ENCODE results near the gene SLC16A10. TPM values are rescaled to one million over a fixed set of nuclear protein-coding genes. Genes with fewer than 3 reads are reported as not detected.

SLC16A10 gene
- total RNA-seq, 4 donors from 2014 or later = 0.15 to 3.4 (median 1.6) TPM

DNA sequence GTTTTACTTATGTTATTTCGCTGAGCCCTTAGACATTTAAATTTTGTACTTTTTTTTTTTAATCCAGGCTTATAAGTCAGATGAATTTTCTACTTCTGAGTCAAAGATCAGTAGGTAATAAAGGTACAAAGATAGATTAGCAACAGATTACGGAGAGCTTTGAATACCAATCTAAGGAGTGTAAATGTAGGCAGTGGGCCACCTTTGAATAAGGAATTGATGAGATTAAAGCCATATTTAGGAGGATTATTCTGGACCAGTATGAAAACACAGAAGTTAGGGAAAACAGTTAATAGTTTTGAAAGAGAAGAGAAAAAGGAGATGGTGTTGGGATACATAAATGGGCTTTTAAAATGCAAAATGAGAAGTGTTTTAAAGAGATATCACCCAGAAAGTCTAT is 117.6 kb downstream of the SLC16A10 start:
- no peak for TF ChIP-seq POLR2A (IDR thresholded peaks at IDR 0.05)
- no peak for TF ChIP-seq CTCF (IDR thresholded peaks at IDR 0.05)
- intact Hi-C loops (cut with DNase I) = no loop called here
- H3K4me3 ChIP-seq = no peak overlapping the region
- DNase-seq = no peak
- H3K9me3 ChIP-seq = no peaks in the 10 kb centered on the region
- H3K27me3 ChIP-seq = no peaks in the 10 kb centered on the region
- H3K4me1 ChIP-seq = peaks cover 0 to 19% (median 0%) of the 10 kb centered on the region in 3 donors
- no peaks in the 10 kb centered on the region for H3K36me3 ChIP-seq
- WGBS, 2 donors = 81 to 85% methylated on average over 2 of the region's 2 CpGs
- no peak overlapping the region for H3K27ac ChIP-seq

DNA sequence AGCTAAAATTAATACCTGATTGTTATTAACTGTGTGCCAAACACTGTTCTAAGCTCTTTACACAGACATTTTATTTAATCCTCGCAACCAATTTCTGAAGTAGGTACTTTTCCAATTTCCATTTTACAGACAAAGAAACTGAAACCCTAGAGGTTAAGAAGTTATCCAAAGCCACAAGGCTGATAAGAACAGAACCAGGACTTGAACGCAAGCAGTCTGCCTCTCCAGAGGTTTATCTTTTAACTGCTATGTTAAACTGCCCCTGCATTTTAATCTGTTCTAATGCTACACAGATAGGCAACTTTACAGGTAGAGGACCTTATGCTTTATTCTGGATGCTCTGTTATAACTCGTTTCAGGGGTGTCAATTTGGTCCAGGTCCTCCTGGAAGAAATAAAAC is 118.2 kb downstream of the SLC16A10 start:
- WGBS, 2 donors = 53 to 76% methylated on average over 3 of the region's 3 CpGs
- no peak for DNase-seq
- H3K4me1 ChIP-seq = peaks cover 0 to 19% (median 0%) of the 10 kb centered on the region in 3 donors
- H3K4me3 ChIP-seq = no peak overlapping the region
- no peak overlapping the region for H3K27ac ChIP-seq
- no peaks in the 10 kb centered on the region for H3K9me3 ChIP-seq
- TF ChIP-seq POLR2A (IDR thresholded peaks at IDR 0.05) (no peak), CTCF (IDR thresholded peaks at IDR 0.05) (no peak)
- intact Hi-C loops (cut with DNase I) = no loop called here
- H3K36me3 ChIP-seq = no peaks in the 10 kb centered on the region
- no peaks in the 10 kb centered on the region for H3K27me3 ChIP-seq

- no peak for DNase-seq
- Histone ChIP-seq H3K4me1 (peaks cover 0 to 19% (median 0%) of the 10 kb centered on the region in 3 donors), H3K36me3 (no peaks in the 10 kb centered on the region), H3K9me3 (no peaks in the 10 kb centered on the region), H3K4me3 (no peak overlapping the region), H3K27me3 (no peaks in the 10 kb centered on the region), H3K27ac (no peak overlapping the region)
- TF ChIP-seq CTCF (IDR thresholded peaks at IDR 0.05) (no peak), POLR2A (IDR thresholded peaks at IDR 0.05) (no peak)
- WGBS, 2 donors = 67 to 84% methylated on average over 4 of the region's 4 CpGs
- intact Hi-C loops (cut with DNase I) = no loop called here
These were observed 120.0 kb downstream of the SLC16A10 start for GRCh38 chr6:111207141-111207858.

- H3K36me3 ChIP-seq = no peaks in the 10 kb centered on the region
- TF ChIP-seq CTCF (IDR thresholded peaks at IDR 0.05) = no peak
- TF ChIP-seq POLR2A (IDR thresholded peaks at IDR 0.05) = no peak
- H3K27ac ChIP-seq = no peak overlapping the region
- no peak for DNase-seq
- WGBS, 2 donors = 73 to 77% methylated on average over 2 of the region's 2 CpGs
- H3K4me3 ChIP-seq = no peak overlapping the region
- no peaks in the 10 kb centered on the region for H3K9me3 ChIP-seq
- no peaks in the 10 kb centered on the region for H3K27me3 ChIP-seq
- intact Hi-C loops (cut with DNase I) = no loop called here
- peaks cover 0 to 19% (median 0%) of the 10 kb centered on the region in 3 donors for H3K4me1 ChIP-seq
These were observed 121.6 kb downstream of the SLC16A10 start for GRCh38 chr6:111208933-111209332.

- Histone ChIP-seq H3K4me3 (no peak overlapping the region), H3K27me3 (no peaks in the 10 kb centered on the region), H3K27ac (no peak overlapping the region), H3K9me3 (no peaks in the 10 kb centered on the region), H3K36me3 (no peaks in the 10 kb centered on the region), H3K4me1 (peaks cover 0 to 5% (median 0%) of the 10 kb centered on the region in 3 donors)
- TF ChIP-seq CTCF (IDR thresholded peaks at IDR 0.05) = peak; percentile 41 to 74 (median 59)
- TF ChIP-seq POLR2A (IDR thresholded peaks at IDR 0.05) = no peak
- intact Hi-C loops (cut with DNase I) = loop anchor here (5.0 to 10.0 kb wide), 2 partner anchors 153 to 195 kb away; no protein-coding TSS in a partner anchor
- 17 to 36% methylated on average over 1 of the region's 1 CpG for WGBS, 2 donors
- DNase-seq = no peak
These were observed 123.0 kb downstream of the SLC16A10 start for GRCh38 chr6:111210194-111210728.
